Tibial nerve (tissue), 4 donors: ENCODE data around the gene SENP7. TPM values are rescaled to one million over a fixed set of nuclear protein-coding genes. Genes with fewer than 3 reads are reported as not detected.

Experiments
- DNase-seq, 2 donors: peaks; one replicate each; pipeline ENCODE4 v3.0.0-alpha.2; 2019; ENCODE audit warnings: low spot score in 2 of 2
- H3K27ac ChIP-seq, 4 donors: fragments of 200-600 bp; sonication (generic) in 3 of 4; one replicate each; pipeline ENCODE4 v1.5.1; 2017 to 2019; ENCODE audit warnings: mild to moderate bottlenecking in 1 of 4
- H3K27me3 ChIP-seq, 2 donors: fragments of 200-600 bp; sonication (generic) in 1 of 2; one replicate each; pipeline versions ENCODE4 v1.5.1 to v1.6.0; 2017 to 2019
- H3K36me3 ChIP-seq, 3 donors: fragments of 200-600 bp; sonication (generic); one replicate each; pipeline ENCODE4 v1.5.1; 2018 to 2019
- H3K4me1 ChIP-seq, 4 donors: fragments of 200-600 bp; sonication (generic) in 3 of 4; one replicate each; pipeline ENCODE4 v1.5.1; 2017 to 2019
- H3K4me3 ChIP-seq, 4 donors: fragments of 200-600 bp; sonication (generic) in 3 of 4; one replicate each; pipeline ENCODE4 v1.5.1; 2017 to 2019; ENCODE audit warnings: mild to moderate bottlenecking in 1 of 4, moderate library complexity in 1 of 4
- H3K9me3 ChIP-seq, 4 donors: fragments of 200-600 bp; sonication (generic) in 3 of 4; one replicate each; pipeline ENCODE4 v1.5.1; 2017 to 2019
- CTCF ChIP-seq, 5 experiments: fragments of 200-600 bp in 3 of 5; fragments of 450-650 bp in 2 of 5; sonication (generic) in 3 of 5; IDR thresholded peaks; one replicate each; pipeline ENCODE4 v1.5.1; 2016 to 2019; ENCODE audit warnings: antibody characterized with exemption in 5 of 5, mild to moderate bottlenecking in 3 of 5, moderate library complexity in 2 of 5
- EP300 ChIP-seq, 2 donors: sonication (generic); formaldehyde crosslinking; IDR thresholded peaks; one replicate each; pipeline ENCODE4 v1.6.1; 2017; ENCODE audit warnings: antibody characterized with exemption in 2 of 2, mild to moderate bottlenecking in 1 of 2
- POLR2A ChIP-seq, 2 donors: fragments of 450-650 bp; IDR thresholded peaks; one replicate each; pipeline ENCODE4 v1.6.1; 2017; ENCODE audit warnings: antibody characterized with exemption in 2 of 2, mild to moderate bottlenecking in 2 of 2, moderate library complexity in 2 of 2
- WGBS, 2 donors: methylation state at CpG; one replicate each; pipeline ENCODE4 v1.1.5; 2018; 5-methylcytosine and 5-hydroxymethylcytosine counted together
- total RNA-seq, 4 donors: library from RNA; depleted of rRNA; stranded (reverse); fragments of >200 nt; gene quantifications; one replicate each; pipeline ENCODE4 v1.1.0, GENCODE V29; 2016

SENP7 gene
- total RNA-seq, 4 donors from 2014 or later, result 26.1 to 40.0 (median 36.9) TPM

DNA sequence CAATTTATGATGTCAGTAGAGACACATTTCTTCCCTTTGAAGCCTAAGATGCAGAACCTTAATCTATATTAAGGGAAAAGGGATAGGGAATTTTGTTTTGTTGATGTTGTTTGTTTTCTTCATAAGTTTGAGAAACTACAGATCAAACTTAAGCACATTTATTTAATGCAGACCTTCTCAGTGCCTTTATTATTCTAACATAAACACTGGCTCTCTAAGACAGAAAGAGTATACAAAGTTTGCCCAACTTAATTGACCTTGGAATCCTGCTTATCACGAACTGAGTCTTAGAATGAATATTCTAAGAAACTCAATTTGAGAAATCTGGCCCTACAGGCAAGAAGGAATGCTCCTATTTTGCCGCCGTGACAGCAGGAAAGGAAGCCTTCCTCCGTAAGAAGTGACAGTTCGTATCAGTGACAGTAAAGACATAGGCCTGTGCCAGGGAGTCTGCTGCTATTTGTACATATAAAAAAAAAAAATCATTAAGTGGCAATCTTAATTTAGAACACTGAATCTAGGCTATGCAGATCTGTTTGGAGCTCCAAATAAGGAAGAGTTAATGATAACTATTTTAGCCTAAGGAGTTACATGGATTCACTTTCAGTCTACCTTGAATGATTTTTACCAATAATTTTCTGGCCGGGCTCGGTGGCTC is 183.9 kb downstream of the SENP7 start:
- no peaks in the 10 kb centered on the region for H3K27me3 ChIP-seq
- no peaks in the 10 kb centered on the region for H3K4me1 ChIP-seq
- no peak overlapping the region for H3K27ac ChIP-seq
- H3K9me3 ChIP-seq, result no peaks in the 10 kb centered on the region
- H3K4me3 ChIP-seq, result no peak overlapping the region
- peaks cover 0 to 60% (median 0%) of the 10 kb centered on the region in 3 donors for H3K36me3 ChIP-seq
- 97 to 99% methylated on average over 7 of the region's 7 CpGs for WGBS, 2 donors
- TF ChIP-seq EP300 (IDR thresholded peaks at IDR 0.05), result no peak
- no peak for TF ChIP-seq POLR2A (IDR thresholded peaks at IDR 0.05)
- no peak for TF ChIP-seq CTCF (IDR thresholded peaks at IDR 0.05)
- no peak for DNase-seq

DNA sequence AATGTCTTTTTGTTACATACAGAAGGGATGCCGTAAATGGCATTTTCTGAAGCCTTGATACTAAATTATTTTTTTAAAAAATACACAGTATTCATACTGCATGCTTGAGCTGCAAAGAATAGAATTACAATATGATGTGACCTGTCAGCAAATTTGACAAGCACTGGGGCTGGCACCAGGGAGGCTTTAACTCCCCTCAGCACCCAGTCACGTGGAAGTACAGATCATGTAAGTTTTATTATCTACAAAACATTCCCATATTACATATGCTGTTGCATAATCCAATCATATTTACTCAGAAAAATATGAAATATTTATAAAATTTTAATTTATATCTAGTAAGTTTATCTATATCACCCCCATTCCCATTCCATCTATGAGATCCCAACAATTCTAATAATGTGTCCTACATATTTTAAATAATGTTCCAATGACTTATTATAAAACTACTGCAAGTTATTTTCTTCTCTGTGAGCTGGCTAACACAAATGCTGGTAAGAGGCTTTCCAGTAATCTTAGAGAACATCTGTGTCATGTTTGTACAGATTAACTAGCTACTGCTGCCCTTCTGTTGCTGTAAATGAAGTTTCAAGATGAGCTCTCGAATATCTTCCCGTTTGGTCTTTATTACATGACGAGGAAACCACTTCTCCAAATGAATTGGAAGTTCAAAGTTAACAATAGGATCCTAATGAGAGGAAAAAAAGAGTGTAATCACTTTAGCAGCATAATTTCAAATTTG is 187.4 kb downstream of the SENP7 start:
- H3K36me3 ChIP-seq, result peaks cover 0 to 44% (median 0%) of the 10 kb centered on the region in 3 donors
- H3K27me3 ChIP-seq, result no peaks in the 10 kb centered on the region
- TF ChIP-seq EP300 (IDR thresholded peaks at IDR 0.05), result no peak
- no peak for TF ChIP-seq CTCF (IDR thresholded peaks at IDR 0.05)
- no peak for TF ChIP-seq POLR2A (IDR thresholded peaks at IDR 0.05)
- no peak overlapping the region for H3K4me3 ChIP-seq
- no peaks in the 10 kb centered on the region for H3K4me1 ChIP-seq
- no peaks in the 10 kb centered on the region for H3K9me3 ChIP-seq
- DNase-seq, result no peak
- 83 to 86% methylated on average over 5 of the region's 5 CpGs for WGBS, 2 donors
- no peak overlapping the region for H3K27ac ChIP-seq

DNA sequence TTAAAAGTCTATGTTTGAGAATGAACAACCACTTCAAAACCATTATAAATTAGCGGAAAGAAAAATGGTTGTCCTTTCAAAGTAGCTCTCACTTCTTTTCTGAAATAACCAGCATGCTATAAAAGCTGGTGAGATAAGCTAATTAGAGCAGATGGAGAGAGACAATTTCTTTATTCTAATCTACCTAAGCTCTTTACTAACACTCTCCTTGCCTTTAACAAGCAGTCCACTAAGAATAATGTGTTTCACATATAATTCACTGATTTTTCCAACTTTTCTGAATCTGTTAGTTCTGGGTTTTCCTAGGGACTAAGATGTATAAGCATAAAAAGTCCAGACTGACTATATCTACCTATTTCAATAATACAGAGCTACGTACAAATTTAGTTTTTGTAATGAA is 192.5 kb downstream of the SENP7 start, which contains the start of gene IMPG2:
Gene IMPG2, minus strand, starts transcription at position 101 of the 400 bp plus-strand sequence. CDS start 203 bp downstream, outside the sequence.
- no peaks in the 10 kb centered on the region for H3K4me1 ChIP-seq
- H3K36me3 ChIP-seq, result peaks cover 0 to 6% (median 0%) of the 10 kb centered on the region in 3 donors
- no peak for TF ChIP-seq EP300 (IDR thresholded peaks at IDR 0.05)
- TF ChIP-seq POLR2A (IDR thresholded peaks at IDR 0.05), result no peak
- no peak for TF ChIP-seq CTCF (IDR thresholded peaks at IDR 0.05)
- no peak within 1 kb of the TSS for H3K27ac ChIP-seq
- no peak within 1 kb of the TSS for H3K4me3 ChIP-seq
- H3K9me3 ChIP-seq, result no peaks in the 10 kb centered on the region
- 94 to 98% methylated on average over 2 of the region's 2 CpGs for WGBS, 2 donors
- H3K27me3 ChIP-seq, result no peaks in the 10 kb centered on the region
- DNase-seq, result no peak

DNA sequence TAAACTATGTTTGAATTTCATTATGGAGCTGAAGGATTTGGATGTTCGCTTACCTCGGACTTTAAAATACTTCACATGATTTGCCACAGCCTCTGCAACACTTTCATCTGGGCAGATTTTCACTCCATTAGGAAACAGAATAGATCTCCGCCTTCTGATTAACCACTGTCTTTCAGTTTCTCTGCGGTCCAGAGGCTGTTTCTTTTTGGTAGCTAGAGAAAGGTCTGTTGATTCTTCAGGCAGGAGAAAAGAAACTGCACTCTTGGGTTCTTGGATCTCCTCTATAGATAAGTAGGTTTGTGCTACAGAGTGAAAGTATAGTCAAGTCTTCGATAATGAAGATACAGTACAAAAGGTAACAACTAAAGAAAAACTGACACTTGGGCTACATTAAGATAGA is 193.5 kb downstream of the SENP7 start:
- TF ChIP-seq EP300 (IDR thresholded peaks at IDR 0.05) (no peak), CTCF (IDR thresholded peaks at IDR 0.05) (no peak), POLR2A (IDR thresholded peaks at IDR 0.05) (no peak)
- H3K27me3 ChIP-seq, result no peaks in the 10 kb centered on the region
- H3K36me3 ChIP-seq, result no peaks in the 10 kb centered on the region
- H3K4me1 ChIP-seq, result no peaks in the 10 kb centered on the region
- 83 to 88% methylated on average over 5 of the region's 5 CpGs for WGBS, 2 donors
- no peak overlapping the region for H3K27ac ChIP-seq
- H3K9me3 ChIP-seq, result no peaks in the 10 kb centered on the region
- DNase-seq, result no peak
- no peak overlapping the region for H3K4me3 ChIP-seq

GRCh38 chr3:101312545-101312944 is 200.5 kb downstream of the SENP7 start:
- Histone ChIP-seq H3K36me3 (peaks cover 0 to 8% (median 0%) of the 10 kb centered on the region in 3 donors), H3K4me3 (no peak overlapping the region), H3K4me1 (no peaks in the 10 kb centered on the region), H3K27me3 (no peaks in the 10 kb centered on the region), H3K9me3 (peaks cover 0 to 15% (median 2%) of the 10 kb centered on the region in 4 donors), H3K27ac (no peak overlapping the region)
- WGBS, 2 donors, result 91 to 95% methylated on average over 2 of the region's 2 CpGs
- DNase-seq, result no peak
- TF ChIP-seq CTCF (IDR thresholded peaks at IDR 0.05) (no peak), EP300 (IDR thresholded peaks at IDR 0.05) (no peak), POLR2A (IDR thresholded peaks at IDR 0.05) (no peak)
